GM12878 (cell line): ENCODE measurements around the gene OLA1. TPM values are rescaled to one million over a fixed set of nuclear protein-coding genes. Genes with fewer than 3 reads are reported as not detected.

Experiments
- ATAC-seq: fragments of 200-7000 bp; cut with Tn5 transposase; 3 replicates; pipeline ENCODE4 v1.9.1; 2020; ENCODE audit warnings: mild to moderate bottlenecking, moderate library complexity
- BruUV-seq: library from RNA; stranded (reverse); fragments of 400-500 nt; replicated peaks from 2 replicates; lab custom pipeline; 2021; lab: Mats Ljungman, UMichigan
- CTCF ChIA-PET: fragments of 300-600 bp; sonication (Branson Sonifier 250); formaldehyde crosslinking; extraction: SDS; loops from one replicate; lab custom pipeline; 2021; ENCODE audit warnings: inconsistent platforms; lab: Yijun Ruan, JAX
- POLR2A ChIA-PET: fragments of 350-600 bp; formaldehyde crosslinking; extraction: SDS; loops from one replicate; lab custom pipeline; 2021; ENCODE audit warnings: inconsistent platforms; lab: Charles Lee
- RAD21 ChIA-PET: fragments of 300-600 bp; sonication (Branson Sonifier 250); formaldehyde crosslinking; loops from one replicate; lab custom pipeline; 2023; ENCODE audit warnings: antibody characterized with exemption; ENCODE audit not compliant: unreplicated experiment; lab: Charles Lee
- SMC1A ChIA-PET: fragments of 300-600 bp; sonication (Branson Sonifier 250); formaldehyde crosslinking; loops from one replicate; lab custom pipeline; 2023; ENCODE audit not compliant: unreplicated experiment, uncharacterized antibody; lab: Charles Lee
- DNase-seq: peaks from one replicate; pipeline ENCODE4 v3.0.0-alpha.2; 2011; ENCODE audit warnings: low read depth, low spot score
- FAIRE-seq: peaks from 3 replicates; lab custom pipeline; 2011; peaks lifted over from hg19 to GRCh38; lab: Jason Lieb, UNC
- H2AFZ ChIP-seq: 2 replicates; pipeline ENCODE4 v1.6.0; 2011; ENCODE audit warnings: low read depth, low read length, control low read depth; ENCODE audit not compliant: control insufficient read depth
- H3K27ac ChIP-seq: 2 replicates; pipeline ENCODE4 v1.5.1; 2011; ENCODE audit warnings: control low read depth; ENCODE audit not compliant: control insufficient read depth, insufficient read depth
- H3K27me3 ChIP-seq, 2 experiments: replicated peaks in 1 of 2; 2 replicates each; pipeline versions ENCODE4 v1.6.0 to v1.6.1; 2011; ENCODE audit warnings: low read length in 1 of 2; ENCODE audit not compliant: control insufficient read depth in 2 of 2, insufficient read depth in 2 of 2
- H3K36me3 ChIP-seq, 2 experiments: 2 replicates each; pipeline ENCODE4 v1.5.1; 2011; ENCODE audit warnings: low read length in 1 of 2; ENCODE audit not compliant: control insufficient read depth in 2 of 2, insufficient read depth in 2 of 2
- H3K4me1 ChIP-seq: 2 replicates; pipeline ENCODE4 v1.6.1; 2011; ENCODE audit warnings: mild to moderate bottlenecking, low read length, moderate library complexity, mixed read lengths; ENCODE audit not compliant: control insufficient read depth, insufficient read depth
- H3K4me2 ChIP-seq: 2 replicates; pipeline ENCODE4 v1.6.0; 2011; ENCODE audit warnings: control low read depth; ENCODE audit not compliant: control insufficient read depth, insufficient read depth
- H3K4me3 ChIP-seq: fragments of 200-600 bp; sonication (generic); 2 replicates; pipeline ENCODE4 v1.5.1; 2016
- H3K79me2 ChIP-seq: 2 replicates; pipeline ENCODE4 v1.6.0; 2011; ENCODE audit warnings: low read length; ENCODE audit not compliant: control insufficient read depth, insufficient read depth
- H3K9ac ChIP-seq: 2 replicates; pipeline ENCODE4 v1.8.0; 2011; ENCODE audit warnings: low read length, control low read depth, mixed read lengths; ENCODE audit not compliant: control insufficient read depth, insufficient read depth
- H3K9me3 ChIP-seq: replicated peaks from 3 replicates; pipeline ENCODE4 v1.5.1; 2011; ENCODE audit warnings: mild to moderate bottlenecking, low read length; ENCODE audit not compliant: control insufficient read depth, insufficient read depth
- H4K20me1 ChIP-seq: 2 replicates; pipeline ENCODE4 v1.6.0; 2011; ENCODE audit not compliant: control insufficient read depth, insufficient read depth
- BHLHE40 ChIP-seq, 2 experiments: fragments of 450-650 bp in 1 of 2; IDR thresholded peaks; 2 replicates each; pipeline ENCODE4 v1.6.1; 2011 to 2017; ENCODE audit warnings: low read depth in 2 of 2, borderline replicate concordance in 1 of 2, improper control_type of control experiment in 1 of 2, low read length in 1 of 2, mild to moderate bottlenecking in 1 of 2
- BRCA1 ChIP-seq: IDR thresholded peaks from 2 replicates; pipeline ENCODE4 v1.6.1; 2011; ENCODE audit warnings: low read depth, low read length, improper control_type of control experiment
- CEBPB ChIP-seq, 2 experiments: fragments of 150-350 bp in 1 of 2; IDR thresholded peaks; 2 replicates each; pipeline ENCODE4 v1.6.1; 2012 to 2014; ENCODE audit warnings: low read depth in 2 of 2, low read length in 2 of 2, borderline replicate concordance in 1 of 2, inconsistent platforms in 1 of 2
- CEBPZ ChIP-seq: fragments of 150-350 bp; IDR thresholded peaks from 2 replicates; pipeline ENCODE4 v1.6.1; 2016; ENCODE audit warnings: low read depth, low read length
- HSF1 ChIP-seq: fragments of 150-350 bp; IDR thresholded peaks from 2 replicates; pipeline ENCODE4 v1.6.1; 2014; ENCODE audit warnings: mild to moderate bottlenecking, low read depth, low read length
- KDM1A ChIP-seq: fragments of 200-600 bp; sonication (generic); IDR thresholded peaks from 2 replicates; pipeline ENCODE4 v1.6.1; 2016; ENCODE audit warnings: borderline replicate concordance
- KLF5 ChIP-seq: fragments of 450-650 bp; IDR thresholded peaks from 2 replicates; pipeline ENCODE4 v1.6.1; 2014; ENCODE audit warnings: mild to moderate bottlenecking; ENCODE audit not compliant: partially characterized antibody
- MEF2B ChIP-seq: fragments of 450-650 bp; IDR thresholded peaks from 2 replicates; pipeline ENCODE4 v1.6.1; 2018; ENCODE audit warnings: mild to moderate bottlenecking, moderate library complexity; ENCODE audit not compliant: partially characterized antibody, poor library complexity, severe bottlenecking
- MYC ChIP-seq: IDR thresholded peaks from 2 replicates; pipeline ENCODE4 v1.6.1; 2011; ENCODE audit warnings: mild to moderate bottlenecking, low read length, moderate library complexity, inconsistent platforms; ENCODE audit not compliant: insufficient read depth, insufficient replicate concordance, insufficient read length, severe bottlenecking
- NRF1 ChIP-seq: conservative IDR thresholded peaks from 2 replicates; pipeline ENCODE4 v1.6.1; 2011; ENCODE audit warnings: mild to moderate bottlenecking, low read depth, low read length, improper control_type of control experiment
- PBX3 ChIP-seq: IDR thresholded peaks from 2 replicates; pipeline ENCODE4 v1.6.1; 2011; ENCODE audit warnings: mild to moderate bottlenecking, low read depth, low read length, moderate library complexity; ENCODE audit not compliant: insufficient replicate concordance
- POLR2AphosphoS5 ChIP-seq: IDR thresholded peaks from 2 replicates; pipeline ENCODE4 v1.6.1; 2011; ENCODE audit warnings: mild to moderate bottlenecking, low read length, inconsistent platforms
- TARDBP ChIP-seq: IDR thresholded peaks from 2 replicates; pipeline ENCODE4 v1.6.1; 2016; ENCODE audit warnings: borderline replicate concordance
- USF1 ChIP-seq: IDR thresholded peaks from 2 replicates; pipeline ENCODE4 v1.6.1; 2011; ENCODE audit warnings: borderline replicate concordance, low read depth, mild to moderate bottlenecking, moderate library complexity, mixed read lengths, low read length; ENCODE audit not compliant: insufficient read depth; ENCODE audit errors: extremely low read length
- WGBS: methylation state at CpG from one replicate; pipeline ENCODE4 v1.1.6; 2016; ENCODE audit warnings: low lambda C conversion rate; ENCODE audit not compliant: insufficient replicate concordance, insufficient coverage; ENCODE audit errors: missing lambda C conversion rate; 5-methylcytosine and 5-hydroxymethylcytosine counted together
- in situ Hi-C: fragments of 300-500 bp; cut with MboI; formaldehyde crosslinking; loops from 9 replicates; pipeline ENCODE4 v1.14.3; 2018; ENCODE audit warnings: mixed read lengths
- intact Hi-C: fragments of 100-400 bp; cut with micrococcal nuclease; formaldehyde crosslinking; loops from one replicate; pipeline ENCODE4 v1.14.2; 2022; ENCODE audit not compliant: unreplicated experiment
- polyA plus RNA-seq, 11 experiments: library from polyadenylated mRNA; depleted of rRNA in 4 of 11; unstranded in 6 of 11; stranded (reverse) in 5 of 11; fragments of >200 nt; fragmentation: Nextera tagmentation in 4 of 11; fragmentation: Illumina TruSeq in 1 of 11; extraction: Ambion mirVana in 4 of 11; extraction: Trizol in 1 of 11; gene quantifications; 1 replicate in 1 of 11; 2 replicates in 10 of 11; pipeline versions ENCODE4 v1.2.1 to v1.2.3, GENCODE V29; 2011 to 2016; ENCODE audit warnings: inconsistent platforms in 2 of 11, missing spikeins in 2 of 11, low read depth in 1 of 11
- total RNA-seq, 4 experiments: library from RNA; depleted of rRNA in 3 of 4; stranded (reverse); fragments of >200 nt in 3 of 4; fragmentation: Illumina TruSeq in 1 of 4; extraction: Trizol in 1 of 4; gene quantifications; 2 replicates each; pipeline versions ENCODE4 v1.2.1 to v1.2.3, GENCODE V29; 2013 to 2021

The OLA1 gene
- total and polyA plus RNA-seq, 10 of the 15 experiments (the other 5 are each of a cell fraction or from before 2014, with no cell fraction given): 107 to 238 (median 142) TPM

GRCh38 chr2:174067815-174068214 lies 180.5 kb downstream of the OLA1 start (continued):
- TF ChIP-seq PBX3 (no peak), CEBPB (IDR thresholded peaks at IDR 0.05; ENCODE audit: borderline replicate concordance in 1 of 2, low read depth in 2 of 2, low read length in 2 of 2) (no peak), MYC (no peak), BRCA1 (no peak), KDM1A (no peak), HSF1 (no peak), NRF1 (no peak), MEF2B (no peak), TARDBP (no peak)

GRCh38 chr2:174066871-174067270 lies 181.5 kb downstream of the OLA1 start:
- BruUV-seq: no TSS peak
- Histone ChIP-seq H4K20me1 (no peaks in the 10 kb centered on the region; the same call in 1 of the 2 replicates), H3K27ac (no peak overlapping the region), H3K4me3 (no peak overlapping the region), H3K4me1 (no peaks in the 10 kb centered on the region), H3K4me2 (no peak overlapping the region), H3K9me3 (no peaks in the 10 kb centered on the region), H3K27me3 (no peaks in the 10 kb centered on the region), H3K9ac (no peak overlapping the region), H3K36me3 (no peaks in the 10 kb centered on the region), H2AFZ (no peak overlapping the region), H3K79me2 (no peaks in the 10 kb centered on the region)
- intact Hi-C loops: no loop called here
- WGBS: 67% methylated on average over 7 of the region's 7 CpGs
- in situ Hi-C loops: no loop called here
- ChIA-PET CTCF (no interaction called here), SMC1A (no interaction called here), RAD21 (no interaction called here), POLR2A (no interaction called here)
- no peak for FAIRE-seq
- no peak for DNase-seq
- ATAC-seq: no peak
- TF ChIP-seq POLR2AphosphoS5: no peak
- no peak for TF ChIP-seq CEBPZ
- TF ChIP-seq HSF1: no peak
- no peak for TF ChIP-seq USF1
- TF ChIP-seq KLF5: no peak
- TF ChIP-seq BHLHE40 (IDR thresholded peaks at IDR 0.05; ENCODE audit: borderline replicate concordance in 1 of 2, low read depth in 2 of 2, low read length in 1 of 2): no peak
